KMS-11 (cell line): ENCODE data around the gene RNF14.
"Not testable (repeated sequence)": the region's sequence is repeated elsewhere in the genome, so short reads cannot be mapped to it uniquely, and the experiment has no call there.

ENCODE experiments used
- H2AFZ ChIP-seq: fragments of 200-600 bp; sonication (generic); 2 replicates; pipeline ENCODE4 v1.6.1; 2016; ENCODE audit warnings: antibody characterized with exemption, mixed run types, low read depth
- H3K27ac ChIP-seq: fragments of 200-600 bp; sonication (generic); 2 replicates; pipeline ENCODE4 v1.6.1; 2016; ENCODE audit warnings: mild to moderate bottlenecking, mixed run types
- H3K27me3 ChIP-seq: fragments of 200-600 bp; sonication (generic); 2 replicates; pipeline ENCODE4 v1.6.1; 2017; ENCODE audit warnings: mild to moderate bottlenecking, low read depth, mixed run types, moderate library complexity; ENCODE audit not compliant: insufficient read depth
- H3K36me3 ChIP-seq: fragments of 200-600 bp; sonication (generic); 2 replicates; pipeline ENCODE4 v1.6.1; 2017; ENCODE audit warnings: mild to moderate bottlenecking, mixed run types; ENCODE audit not compliant: insufficient read depth
- H3K4me1 ChIP-seq: fragments of 200-600 bp; sonication (generic); 2 replicates; pipeline ENCODE4 v1.6.1; 2016; ENCODE audit warnings: mild to moderate bottlenecking, low read depth, mixed run types; ENCODE audit not compliant: poor library complexity, severe bottlenecking
- H3K4me2 ChIP-seq: fragments of 200-600 bp; sonication (generic); 2 replicates; pipeline ENCODE4 v1.7.0; 2016; ENCODE audit warnings: mild to moderate bottlenecking, mixed run types
- H3K4me3 ChIP-seq: fragments of 200-600 bp; sonication (generic); IDR thresholded peaks from 2 replicates; pipeline ENCODE4 v1.6.1; 2017; ENCODE audit warnings: low read depth, low read length, mixed read lengths; ENCODE audit not compliant: insufficient read depth
- H3K79me2 ChIP-seq: fragments of 200-600 bp; sonication (generic); 2 replicates; pipeline ENCODE4 v1.6.1; 2016; ENCODE audit warnings: low read depth, mixed run types; ENCODE audit not compliant: insufficient read depth
- H3K9ac ChIP-seq: fragments of 200-600 bp; sonication (generic); 2 replicates; pipeline ENCODE4 v1.6.1; 2016; ENCODE audit warnings: mild to moderate bottlenecking, mixed run types
- H4K20me1 ChIP-seq: fragments of 200-600 bp; sonication (generic); 2 replicates; pipeline ENCODE4 v1.6.1; 2016; ENCODE audit warnings: mild to moderate bottlenecking, mixed run types; ENCODE audit not compliant: insufficient read depth
- CTCF ChIP-seq: fragments of 200-600 bp; sonication (generic); conservative IDR thresholded peaks from 2 replicates; pipeline ENCODE4 v1.6.1; 2017; ENCODE audit warnings: low read depth, mild to moderate bottlenecking, antibody characterized with exemption, low read length, moderate library complexity, mixed read lengths

The RNF14 gene

GRCh38 chr5:142034994-142035393 is 66.1 kb downstream of the RNF14 start:
- no peak overlapping the region for H3K4me3 ChIP-seq
- H3K79me2 ChIP-seq = no peaks in the 10 kb centered on the region
- H3K9ac ChIP-seq = no peak overlapping the region
- no peaks in the 10 kb centered on the region for H4K20me1 ChIP-seq
- no peak overlapping the region for H3K4me2 ChIP-seq
- no peaks in the 10 kb centered on the region for H3K27me3 ChIP-seq
- no peaks in the 10 kb centered on the region for H3K36me3 ChIP-seq
- no peaks in the 10 kb centered on the region for H3K4me1 ChIP-seq
- H2AFZ ChIP-seq = no peak overlapping the region
- no peak for TF ChIP-seq CTCF
- no peak overlapping the region for H3K27ac ChIP-seq

- Histone ChIP-seq H3K27me3 (no peaks in the 10 kb centered on the region), H3K36me3 (no peaks in the 10 kb centered on the region), H3K4me1 (no peaks in the 10 kb centered on the region), H2AFZ (no peak overlapping the region), H3K4me2 (no peak overlapping the region), H3K9ac (no peak overlapping the region), H3K4me3 (no peak overlapping the region), H4K20me1 (no peaks in the 10 kb centered on the region), H3K27ac (no peak overlapping the region), H3K79me2 (no peaks in the 10 kb centered on the region)
- no peak for TF ChIP-seq CTCF
Observed at GRCh38 chr5:142036918-142037317, 68.0 kb downstream of the RNF14 start.

GRCh38 chr5:142037599-142037998 is 68.7 kb downstream of the RNF14 start:
- H3K36me3 ChIP-seq, H3K27ac ChIP-seq, H3K9ac ChIP-seq, H4K20me1 ChIP-seq, H3K4me1 ChIP-seq, H3K4me3 ChIP-seq, H2AFZ ChIP-seq, H3K79me2 ChIP-seq, H3K27me3 ChIP-seq, H3K4me2 ChIP-seq: not testable (repeated sequence)

GRCh38 chr5:142038735-142039134 is 69.8 kb downstream of the RNF14 start:
- no peak overlapping the region for H3K27ac ChIP-seq
- H2AFZ ChIP-seq = no peak overlapping the region
- H3K4me3 ChIP-seq = no peak overlapping the region
- H3K4me1 ChIP-seq = no peaks in the 10 kb centered on the region
- H3K9ac ChIP-seq = no peak overlapping the region
- H3K4me2 ChIP-seq = no peak overlapping the region
- no peak for TF ChIP-seq CTCF
- no peaks in the 10 kb centered on the region for H3K27me3 ChIP-seq
- H3K79me2 ChIP-seq = no peaks in the 10 kb centered on the region
- H3K36me3 ChIP-seq = no peaks in the 10 kb centered on the region
- no peaks in the 10 kb centered on the region for H4K20me1 ChIP-seq
